Esophagus muscularis mucosa (tissue), 4 donors: ENCODE results near the gene BMPR1B.

Source experiments
- EP300 ChIP-seq: sonication (generic); formaldehyde crosslinking; IDR thresholded peaks from one replicate; pipeline ENCODE4 v1.6.1; 2017; ENCODE audit warnings: antibody characterized with exemption
- POLR2A ChIP-seq: fragments of 450-650 bp; IDR thresholded peaks from one replicate; pipeline ENCODE4 v1.6.1; 2017; ENCODE audit warnings: antibody characterized with exemption, moderate library complexity, mild to moderate bottlenecking, low read depth
- POLR2AphosphoS5 ChIP-seq, 2 donors: sonication (generic); formaldehyde crosslinking; IDR thresholded peaks; one replicate each; pipeline ENCODE4 v1.6.1; 2017; ENCODE audit warnings: antibody characterized with exemption in 2 of 2
- TF ChIP-seq, protein P1 (sequence below), 3 experiments: fragments of 200-600 bp in 2 of 3; fragments of 450-650 bp in 1 of 3; sonication (generic) in 2 of 3; IDR thresholded peaks; one replicate each; pipeline ENCODE4 v1.5.1; 2017 to 2019; ENCODE audit warnings: antibody characterized with exemption in 3 of 3, mild to moderate bottlenecking in 2 of 3, moderate library complexity in 1 of 3

GRCh38 chr4:94726524-94727123 lies 31.1 kb upstream of the BMPR1B start:
- TF ChIP-seq, protein P1, sequence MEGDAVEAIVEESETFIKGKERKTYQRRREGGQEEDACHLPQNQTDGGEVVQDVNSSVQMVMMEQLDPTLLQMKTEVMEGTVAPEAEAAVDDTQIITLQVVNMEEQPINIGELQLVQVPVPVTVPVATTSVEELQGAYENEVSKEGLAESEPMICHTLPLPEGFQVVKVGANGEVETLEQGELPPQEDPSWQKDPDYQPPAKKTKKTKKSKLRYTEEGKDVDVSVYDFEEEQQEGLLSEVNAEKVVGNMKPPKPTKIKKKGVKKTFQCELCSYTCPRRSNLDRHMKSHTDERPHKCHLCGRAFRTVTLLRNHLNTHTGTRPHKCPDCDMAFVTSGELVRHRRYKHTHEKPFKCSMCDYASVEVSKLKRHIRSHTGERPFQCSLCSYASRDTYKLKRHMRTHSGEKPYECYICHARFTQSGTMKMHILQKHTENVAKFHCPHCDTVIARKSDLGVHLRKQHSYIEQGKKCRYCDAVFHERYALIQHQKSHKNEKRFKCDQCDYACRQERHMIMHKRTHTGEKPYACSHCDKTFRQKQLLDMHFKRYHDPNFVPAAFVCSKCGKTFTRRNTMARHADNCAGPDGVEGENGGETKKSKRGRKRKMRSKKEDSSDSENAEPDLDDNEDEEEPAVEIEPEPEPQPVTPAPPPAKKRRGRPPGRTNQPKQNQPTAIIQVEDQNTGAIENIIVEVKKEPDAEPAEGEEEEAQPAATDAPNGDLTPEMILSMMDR (IDR thresholded peaks at IDR 0.05) = no peak
- TF ChIP-seq POLR2A = no peak
- TF ChIP-seq POLR2AphosphoS5 (IDR thresholded peaks at IDR 0.05) = no peak
- no peak for TF ChIP-seq EP300
